Measurements from ENCODE around the gene PALLD. TPM values are rescaled to one million over a fixed set of nuclear protein-coding genes. Genes with fewer than 3 reads are reported as not detected.
"Not testable (repeated sequence)": the region's sequence is repeated elsewhere in the genome, so short reads cannot be mapped to it uniquely, and the experiment has no call there.

Gene PALLD
- total RNA-seq, 4 donors from 2014 or later: 93.3 to 214 (median 174) TPM

- WGBS, 2 donors: 44 to 45% methylated on average over 4 of the region's 4 CpGs
- no peak for DNase-seq (ENCODE audit: low spot score in 2 of 2)
- H3K4me1 ChIP-seq: peaks cover 0 to 12% (median 0%) of the 10 kb centered on the region in 4 donors
- peak overlapping the region in 1 of 4 donors; percentile 46 for H3K27ac ChIP-seq
- no peak overlapping the region for H3K4me3 ChIP-seq
- no peaks in the 10 kb centered on the region for H3K9me3 ChIP-seq
- TF ChIP-seq POLR2A (IDR thresholded peaks at IDR 0.05) (no peak), CTCF (IDR thresholded peaks at IDR 0.05) (no peak), EP300 (IDR thresholded peaks at IDR 0.05) (no peak)
- no peaks in the 10 kb centered on the region for H3K27me3 ChIP-seq
- H3K36me3 ChIP-seq: no peaks in the 10 kb centered on the region
These were observed 300.3 kb downstream of the PALLD start for GRCh38 chr4:168797194-168797593.

- H3K9me3 ChIP-seq: no peaks in the 10 kb centered on the region
- TF ChIP-seq CTCF (IDR thresholded peaks at IDR 0.05) (no peak), EP300 (IDR thresholded peaks at IDR 0.05) (no peak), POLR2A (IDR thresholded peaks at IDR 0.05) (no peak)
- WGBS, 2 donors: 71% methylated on average over 5 of the region's 5 CpGs
- peaks cover 0 to 12% (median 0%) of the 10 kb centered on the region in 4 donors for H3K4me1 ChIP-seq
- no peak for DNase-seq (ENCODE audit: low spot score in 2 of 2)
- no peaks in the 10 kb centered on the region for H3K27me3 ChIP-seq
- H3K27ac ChIP-seq: peak overlapping the region in 1 of 4 donors; percentile 46
- H3K4me3 ChIP-seq: no peak overlapping the region
- no peaks in the 10 kb centered on the region for H3K36me3 ChIP-seq
These were observed 301.0 kb downstream of the PALLD start for GRCh38 chr4:168797738-168798375.

GRCh38 chr4:168800926-168801325 is 304.1 kb downstream of the PALLD start:
- Histone ChIP-seq H3K9me3 (no peaks in the 10 kb centered on the region), H3K4me1 (peaks cover 0 to 19% (median 10%) of the 10 kb centered on the region in 4 donors), H3K4me3 (no peak overlapping the region), H3K27me3 (no peaks in the 10 kb centered on the region), H3K27ac (no peak overlapping the region), H3K36me3 (no peaks in the 10 kb centered on the region)
- no peak for TF ChIP-seq CTCF (IDR thresholded peaks at IDR 0.05)
- no peak for TF ChIP-seq EP300 (IDR thresholded peaks at IDR 0.05)
- no peak for TF ChIP-seq POLR2A (IDR thresholded peaks at IDR 0.05)
- 72 to 85% methylated on average over 2 of the region's 2 CpGs for WGBS, 2 donors
- DNase-seq (ENCODE audit: low spot score in 2 of 2): no peak

GRCh38 chr4:168802222-168802621 is 305.4 kb downstream of the PALLD start:
- H3K9me3 ChIP-seq: no peaks in the 10 kb centered on the region
- TF ChIP-seq CTCF (IDR thresholded peaks at IDR 0.05): no peak
- TF ChIP-seq EP300 (IDR thresholded peaks at IDR 0.05): no peak
- no peak for TF ChIP-seq POLR2A (IDR thresholded peaks at IDR 0.05)
- H3K4me1 ChIP-seq: peaks cover 0 to 15% (median 8%) of the 10 kb centered on the region in 4 donors
- no peak overlapping the region for H3K27ac ChIP-seq
- no peak for DNase-seq (ENCODE audit: low spot score in 2 of 2)
- no peaks in the 10 kb centered on the region for H3K36me3 ChIP-seq
- H3K4me3 ChIP-seq: no peak overlapping the region
- H3K27me3 ChIP-seq: no peaks in the 10 kb centered on the region
- WGBS, 2 donors: 96 to 97% methylated on average over 4 of the region's 4 CpGs

- H3K36me3 ChIP-seq; H3K27me3 ChIP-seq; H3K9me3 ChIP-seq; DNase-seq (ENCODE audit: low spot score in 2 of 2); H3K4me3 ChIP-seq; H3K27ac ChIP-seq: not testable (repeated sequence)
- WGBS, 2 donors: 81 to 82% methylated on average over 5 of the region's 5 CpGs
- peaks cover 0 to 15% (median 6%) of the 10 kb centered on the region in 4 donors for H3K4me1 ChIP-seq
These were observed 306.2 kb downstream of the PALLD start for GRCh38 chr4:168803052-168803451.
